Left ventricle myocardium inferior (tissue), 1 donor: ENCODE results near the gene PEX14. TPM values are rescaled to one million over a fixed set of nuclear protein-coding genes. Genes with fewer than 3 reads are reported as not detected.

Source experiments
- DNase-seq: peaks from one replicate; pipeline ENCODE4 v3.0.0-alpha.2; 2020
- H3K27ac ChIP-seq: fragments of 200-600 bp; replicated peaks from 2 replicates; pipeline ENCODE4 v1.8.0; 2021
- H3K27me3 ChIP-seq: fragments of 200-600 bp; 2 replicates; pipeline ENCODE4 v1.8.0; 2021; ENCODE audit warnings: low read depth
- H3K36me3 ChIP-seq: fragments of 200-600 bp; 2 replicates; pipeline ENCODE4 v1.8.0; 2021
- H3K4me1 ChIP-seq: fragments of 200-600 bp; 2 replicates; pipeline ENCODE4 v1.8.0; 2021
- H3K4me3 ChIP-seq: fragments of 200-600 bp; 2 replicates; pipeline ENCODE4 v1.8.0; 2021; ENCODE audit warnings: mild to moderate bottlenecking, moderate library complexity
- H3K9me3 ChIP-seq: fragments of 200-600 bp; replicated peaks from 2 replicates; pipeline ENCODE4 v1.8.0; 2021
- CTCF ChIP-seq: fragments of 200-600 bp; IDR thresholded peaks from 2 replicates; pipeline ENCODE4 v1.8.0; 2021; ENCODE audit warnings: antibody characterized with exemption, mild to moderate bottlenecking, borderline replicate concordance
- intact Hi-C: fragments of 100-400 bp; cut with micrococcal nuclease; formaldehyde crosslinking; loops from one replicate; pipeline ENCODE4 v1.11.0; 2022
- total RNA-seq: library from RNA; stranded (reverse); fragmentation: NEBNext Ultra II Directional; extraction: Animal tissue kit (Norgen Biotek cat#: 25700); gene quantifications from one replicate; pipeline ENCODE4 v1.2.1, GENCODE V29; 2021
- donor health status: DM: no; HTN: yes; CAD: no; lungs with severe emphysema.

The PEX14 gene
- total RNA-seq, 1 donor from 2014 or later = 20.8 TPM

GRCh38 chr1:10608690-10609089 lies 133.9 kb downstream of the PEX14 start:
- TF ChIP-seq CTCF = no peak
- Histone ChIP-seq H3K27me3 (no peaks in the 10 kb centered on the region), H3K27ac (no peak overlapping the region), H3K36me3 (no peaks in the 10 kb centered on the region), H3K4me3 (no peak overlapping the region), H3K4me1 (peaks cover 26% of the 10 kb centered on the region), H3K9me3 (no peaks in the 10 kb centered on the region)
- intact Hi-C loops = no loop called here
- no peak for DNase-seq

DNA sequence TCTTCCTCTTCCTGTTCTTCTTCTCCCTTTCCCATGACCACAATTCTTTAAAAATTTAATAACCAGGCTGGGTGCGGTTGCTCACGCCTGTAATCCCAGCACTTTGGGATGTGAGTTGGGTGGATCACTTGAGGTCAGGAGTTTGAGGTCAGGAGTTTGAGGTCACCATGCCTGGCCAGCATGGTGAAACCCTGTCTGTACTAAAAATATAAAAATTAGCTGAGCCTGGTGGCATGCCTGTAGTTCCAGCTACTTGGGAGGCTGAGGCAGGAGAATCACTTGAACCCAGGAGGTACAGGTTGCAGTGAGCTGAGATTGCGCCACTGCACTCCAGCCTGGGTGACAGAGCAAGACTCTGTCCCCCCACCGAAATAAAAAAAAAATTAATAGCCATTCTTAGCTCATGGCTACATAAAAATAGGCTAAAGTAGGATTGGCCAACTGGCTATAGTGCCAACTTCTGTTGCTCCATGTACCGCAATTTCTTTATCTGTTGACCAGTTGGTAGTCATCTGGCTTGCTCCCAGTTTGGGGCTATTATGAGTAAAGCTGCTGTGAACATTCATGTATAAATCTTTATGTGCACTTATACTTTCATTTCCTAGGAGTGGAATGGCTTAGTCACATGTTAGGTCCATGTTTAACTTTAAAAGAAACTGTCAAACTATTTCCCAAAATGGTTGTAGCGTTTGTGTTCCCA lies 136.3 kb downstream of the PEX14 start:
- Histone ChIP-seq H3K9me3 (no peaks in the 10 kb centered on the region), H3K4me3 (no peak overlapping the region), H3K4me1 (peaks cover 26% of the 10 kb centered on the region), H3K27me3 (no peaks in the 10 kb centered on the region), H3K36me3 (no peaks in the 10 kb centered on the region), H3K27ac (no peak overlapping the region)
- intact Hi-C loops = no loop called here
- TF ChIP-seq CTCF = no peak
- no peak for DNase-seq

- intact Hi-C loops = no loop called here
- TF ChIP-seq CTCF = no peak
- Histone ChIP-seq H3K4me1 (peaks cover 26% of the 10 kb centered on the region), H3K4me3 (no peak overlapping the region), H3K27me3 (no peaks in the 10 kb centered on the region), H3K27ac (peak overlapping the region; percentile 21), H3K9me3 (no peaks in the 10 kb centered on the region), H3K36me3 (no peaks in the 10 kb centered on the region)
- no peak for DNase-seq
These were observed 137.8 kb downstream of the PEX14 start for GRCh38 chr1:10612436-10613160.

DNA sequence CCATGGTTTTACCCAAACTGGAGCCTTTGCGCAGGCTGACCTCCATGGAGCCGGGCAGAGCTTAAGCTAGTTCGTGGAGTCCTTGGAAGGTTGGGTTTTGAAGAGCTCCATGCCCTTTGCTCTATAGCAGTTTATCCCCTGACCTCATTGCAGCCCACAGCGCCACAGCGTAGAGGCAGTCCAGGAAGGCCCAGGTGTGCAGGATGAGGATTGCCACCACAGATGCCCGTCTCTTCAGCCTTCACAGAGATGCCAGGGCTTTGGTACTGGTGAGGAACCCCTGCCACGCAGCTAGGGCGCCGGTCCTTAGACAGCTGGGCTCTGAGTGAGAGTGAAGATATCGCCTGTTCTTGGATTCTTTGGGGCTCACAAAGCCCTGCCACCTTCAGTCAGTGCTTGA lies 138.6 kb downstream of the PEX14 start:
- intact Hi-C loops = no loop called here
- H3K36me3 ChIP-seq = peaks cover 3% of the 10 kb centered on the region
- H3K4me1 ChIP-seq = peaks cover 26% of the 10 kb centered on the region
- no peaks in the 10 kb centered on the region for H3K27me3 ChIP-seq
- H3K9me3 ChIP-seq = no peaks in the 10 kb centered on the region
- TF ChIP-seq CTCF = no peak
- DNase-seq = no peak
- no peak overlapping the region for H3K27ac ChIP-seq
- no peak overlapping the region for H3K4me3 ChIP-seq

- no peak overlapping the region for H3K27ac ChIP-seq
- intact Hi-C loops = no loop called here
These were observed 139.1 kb downstream of the PEX14 start for GRCh38 chr1:10613861-10614260.

More at GRCh38 chr1:10613861-10614260, 139.1 kb downstream of the PEX14 start:
- DNase-seq = no peak
- Histone ChIP-seq H3K36me3 (peaks cover 8% of the 10 kb centered on the region), H3K9me3 (no peaks in the 10 kb centered on the region), H3K4me1 (peaks cover 26% of the 10 kb centered on the region), H3K27me3 (no peaks in the 10 kb centered on the region), H3K4me3 (no peak overlapping the region)
- TF ChIP-seq CTCF = no peak
